Kidney (tissue), 14 donors: ENCODE data around the gene RDH8. TPM values are rescaled to one million over a fixed set of nuclear protein-coding genes. Genes with fewer than 3 reads are reported as not detected.

Experiments used
- DNase-seq, 5 donors: peaks; one replicate each; pipeline ENCODE4 v3.0.0-alpha.2; 2013 to 2020
- FAIRE-seq: peaks from 2 replicates; lab custom pipeline; 2012; peaks lifted over from hg19 to GRCh38; lab: Jason Lieb, UNC
- H3K27ac ChIP-seq, 2 donors: one replicate each; pipeline ENCODE4 v1.7.0; 2013; ENCODE audit warnings: low read depth in 2 of 2, low read length in 2 of 2, inconsistent platforms in 1 of 2
- H3K27me3 ChIP-seq: one replicate; pipeline ENCODE4 v1.7.1; 2013; ENCODE audit warnings: low read length, inconsistent platforms; ENCODE audit not compliant: control insufficient read depth, insufficient read depth
- H3K36me3 ChIP-seq, 3 donors: one replicate each; pipeline versions ENCODE4 v1.7.0 to v1.7.1; 2013; ENCODE audit warnings: low read length in 3 of 3, control low read depth in 1 of 3, inconsistent platforms in 1 of 3; ENCODE audit not compliant: insufficient read depth in 3 of 3, control insufficient read depth in 2 of 3
- H3K4me1 ChIP-seq, 3 donors: one replicate each; pipeline versions ENCODE4 v1.7.0 to v1.7.1; 2013; ENCODE audit warnings: low read length in 3 of 3, inconsistent platforms in 1 of 3, low read depth in 1 of 3; ENCODE audit not compliant: control insufficient read depth in 2 of 3, insufficient read depth in 2 of 3
- H3K4me3 ChIP-seq, 3 donors: one replicate each; pipeline versions ENCODE4 v1.7.0 to v1.8.1; 2013; ENCODE audit warnings: low read length in 3 of 3, control low read depth in 1 of 3, inconsistent platforms in 1 of 3
- H3K9ac ChIP-seq, 3 donors: one replicate each; pipeline versions ENCODE4 v1.7.0 to v1.7.1; 2013; ENCODE audit warnings: low read length in 3 of 3, control low read depth in 1 of 3, inconsistent platforms in 1 of 3
- H3K9me3 ChIP-seq, 3 donors: one replicate each; pipeline versions ENCODE4 v1.7.0 to v1.7.1; 2013; ENCODE audit warnings: low read length in 3 of 3, control low read depth in 1 of 3, inconsistent platforms in 1 of 3; ENCODE audit not compliant: control insufficient read depth in 2 of 3, insufficient read depth in 1 of 3
- CTCF ChIP-seq: IDR thresholded peaks from 3 replicates; pipeline ENCODE4 v1.5.1; 2012; ENCODE audit warnings: mild to moderate bottlenecking, moderate library complexity, borderline replicate concordance; ENCODE audit not compliant: insufficient read depth; ENCODE audit errors: extremely low read depth
- intact Hi-C: fragments of 100-400 bp; cut with DNase I; formaldehyde crosslinking; loops from one replicate; pipeline ENCODE4 v1.11.1; 2022
- polyA plus RNA-seq: library from polyadenylated mRNA; stranded (reverse); fragments of 350-450 nt; fragmentation: Illumina TruSeq; extraction: RNeasy Lipid Tissue Mini Kit (QIAGEN cat#74804); gene quantifications from one replicate; pipeline ENCODE4 v1.2.3, GENCODE V29; 2014; ENCODE audit warnings: low read depth, low replicate concordance; ENCODE audit not compliant: insufficient read depth
- total RNA-seq: library from RNA; stranded (reverse); fragmentation: NEBNext Ultra II Directional; extraction: Animal tissue kit (Norgen Biotek cat#: 25700); gene quantifications from one replicate; pipeline ENCODE4 v1.2.1, GENCODE V29; 2021
- donor health status: control.
- donor health status: control.
- donor health status: control.
- donor health status: control.
- donor health status: control.
- donor health status: DM: yes; HTN: yes; CAD: no.
- donor health status: Normal renal cell carcinoma (clear cell type).

The RDH8 gene
- total and polyA plus RNA-seq, 2 donors from 2014 or later: not detected

GRCh38 chr19:9996541-9996940 is 16.7 kb upstream of the RDH8 start:
- Histone ChIP-seq H3K9ac (no peak overlapping the region), H3K4me1 (no peaks in the 10 kb centered on the region), H3K36me3 (no peaks in the 10 kb centered on the region), H3K4me3 (no peak overlapping the region), H3K9me3 (no peaks in the 10 kb centered on the region), H3K27me3 (peaks cover 2% of the 10 kb centered on the region), H3K27ac (no peak overlapping the region)
- intact Hi-C loops: no loop called here
- FAIRE-seq (no peak), DNase-seq (no peak)
- TF ChIP-seq CTCF: no peak

GRCh38 chr19:10000171-10000826 is 13.0 kb upstream of the RDH8 start:
- H3K27ac ChIP-seq: no peak overlapping the region
- H3K9ac ChIP-seq: no peak overlapping the region
- no peak overlapping the region for H3K4me3 ChIP-seq
- H3K27me3 ChIP-seq: peaks cover 2% of the 10 kb centered on the region
- H3K36me3 ChIP-seq: no peaks in the 10 kb centered on the region
- TF ChIP-seq CTCF: peak; percentile 51
- H3K9me3 ChIP-seq: no peaks in the 10 kb centered on the region
- intact Hi-C loops: no loop called here
- no peak for FAIRE-seq
- peak in 4 of 5 donors; percentile 62 to 85 (median 74) for DNase-seq
- no peaks in the 10 kb centered on the region for H3K4me1 ChIP-seq

GRCh38 chr19:10001899-10002298 is 11.4 kb upstream of the RDH8 start:
- Histone ChIP-seq H3K27me3 (peaks cover 2% of the 10 kb centered on the region), H3K36me3 (no peaks in the 10 kb centered on the region), H3K4me1 (no peaks in the 10 kb centered on the region), H3K4me3 (no peak overlapping the region), H3K9ac (no peak overlapping the region), H3K27ac (no peak overlapping the region), H3K9me3 (no peaks in the 10 kb centered on the region)
- intact Hi-C loops: no loop called here
- FAIRE-seq: no peak
- TF ChIP-seq CTCF: peak; percentile 22
- no peak for DNase-seq

- intact Hi-C loops: no loop called here
- Histone ChIP-seq H3K4me1 (no peaks in the 10 kb centered on the region), H3K36me3 (no peaks in the 10 kb centered on the region), H3K9ac (no peak overlapping the region), H3K27ac (no peak overlapping the region), H3K4me3 (no peak overlapping the region), H3K9me3 (no peaks in the 10 kb centered on the region), H3K27me3 (peaks cover 2% of the 10 kb centered on the region)
- TF ChIP-seq CTCF: no peak
- no peak for DNase-seq
- no peak for FAIRE-seq
These were observed 10.0 kb upstream of the RDH8 start for GRCh38 chr19:10003271-10003670.
